Measurements from ENCODE around the gene ARAP2.

Gene ARAP2

DNA sequence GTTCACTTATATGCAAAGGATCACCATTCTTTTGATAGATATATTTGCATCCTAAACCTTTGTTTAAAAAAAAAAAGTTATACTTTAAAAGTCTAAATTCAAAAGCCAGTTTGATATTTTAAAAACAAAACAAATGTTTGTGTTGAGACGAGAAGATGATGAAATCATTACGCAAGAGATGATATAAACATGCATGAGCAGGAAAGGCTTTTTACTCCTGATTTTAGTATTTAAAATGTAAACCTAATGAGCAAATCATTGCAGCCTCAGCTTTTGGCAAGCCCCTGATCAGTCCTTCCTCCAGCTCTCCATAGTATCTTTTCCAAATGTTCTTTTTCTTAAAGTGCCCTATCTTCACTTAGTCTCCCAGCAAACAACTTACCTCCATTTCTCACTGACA lies 115.6 kb downstream of the ARAP2 start:
- no peak for DNase-seq (ENCODE audit: low read depth)

- no peak for DNase-seq (ENCODE audit: low read depth)
These were observed 120.4 kb downstream of the ARAP2 start for GRCh38 chr4:36123906-36124305.

DNA sequence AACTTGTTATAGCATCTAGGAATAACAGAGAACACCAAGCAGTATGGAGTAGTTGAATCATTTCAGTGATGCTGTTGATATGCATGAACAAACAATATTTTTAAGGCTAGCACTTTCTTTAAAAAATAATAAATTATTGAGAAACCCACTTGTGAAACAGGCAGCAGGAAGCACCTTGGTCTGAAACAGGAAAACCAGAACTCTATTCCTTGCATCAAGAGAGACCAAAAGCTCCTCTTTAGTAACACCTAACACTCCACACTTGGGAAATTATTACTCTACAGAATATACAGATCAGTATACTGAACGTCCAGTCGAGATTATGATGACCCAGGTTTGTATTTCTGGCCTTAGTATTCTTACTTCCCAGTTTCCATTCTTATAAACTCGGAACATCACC lies 129.0 kb downstream of the ARAP2 start:
- no peak for DNase-seq (ENCODE audit: low read depth)

- no peak for DNase-seq (ENCODE audit: low read depth)
These were observed 133.1 kb downstream of the ARAP2 start for GRCh38 chr4:36111172-36111571.

DNA sequence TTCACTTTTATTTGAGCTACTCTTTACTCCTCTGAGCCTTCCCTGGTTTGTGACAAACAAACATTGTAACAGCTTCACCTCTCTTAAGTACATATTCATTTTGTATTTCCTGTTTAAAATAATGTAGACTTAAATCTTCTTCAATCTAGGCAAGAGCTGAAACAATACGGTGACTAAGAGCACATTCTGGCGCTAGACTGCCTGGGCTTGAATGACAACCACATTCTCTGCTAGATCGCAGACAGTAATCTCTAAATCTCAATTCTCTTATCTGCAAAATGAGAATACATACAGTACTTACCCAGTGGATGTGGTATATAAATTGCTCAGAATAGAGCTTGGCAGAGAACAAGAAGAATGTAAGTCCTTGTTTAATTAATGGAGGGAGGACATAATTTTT lies 144.8 kb downstream of the ARAP2 start:
- no peak for DNase-seq (ENCODE audit: low read depth)

GRCh38 chr4:36094995-36095394 lies 149.3 kb downstream of the ARAP2 start:
- no peak for DNase-seq (ENCODE audit: low read depth)

- DNase-seq (ENCODE audit: low read depth), result no peak
These were observed 152.3 kb downstream of the ARAP2 start for GRCh38 chr4:36091997-36092396.

DNA sequence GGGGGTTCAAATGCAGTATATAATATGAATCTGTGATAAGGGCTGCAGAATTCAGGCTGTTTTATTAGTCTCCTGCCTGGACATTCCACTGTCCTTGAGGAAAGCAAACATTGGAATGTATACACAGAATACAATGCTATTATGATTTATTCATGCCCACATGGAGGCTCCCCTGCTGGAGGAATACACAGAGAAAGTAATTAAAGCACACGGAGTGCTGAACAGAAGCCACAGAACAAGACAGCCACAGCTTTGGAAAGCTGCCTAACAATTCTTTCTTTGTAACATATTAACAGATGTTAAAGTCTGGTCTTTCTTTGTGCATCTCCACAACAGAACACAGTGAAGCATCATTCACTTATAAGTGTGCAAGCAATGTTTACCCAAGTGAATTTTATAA lies 155.8 kb downstream of the ARAP2 start:
- no peak for DNase-seq (ENCODE audit: low read depth)

- no peak for DNase-seq (ENCODE audit: low read depth)
These were observed 158.0 kb downstream of the ARAP2 start for GRCh38 chr4:36086261-36086786.

- DNase-seq (ENCODE audit: low read depth), result no peak
These were observed 161.5 kb downstream of the ARAP2 start for GRCh38 chr4:36082817-36083216.

- DNase-seq (ENCODE audit: low read depth), result no peak
These were observed 163.1 kb downstream of the ARAP2 start for GRCh38 chr4:36081185-36081584.

GRCh38 chr4:36079666-36080065 lies 164.6 kb downstream of the ARAP2 start:
- DNase-seq (ENCODE audit: low read depth), result no peak

- DNase-seq (ENCODE audit: low read depth), result no peak
These were observed 166.0 kb downstream of the ARAP2 start for GRCh38 chr4:36078319-36078718.

DNA sequence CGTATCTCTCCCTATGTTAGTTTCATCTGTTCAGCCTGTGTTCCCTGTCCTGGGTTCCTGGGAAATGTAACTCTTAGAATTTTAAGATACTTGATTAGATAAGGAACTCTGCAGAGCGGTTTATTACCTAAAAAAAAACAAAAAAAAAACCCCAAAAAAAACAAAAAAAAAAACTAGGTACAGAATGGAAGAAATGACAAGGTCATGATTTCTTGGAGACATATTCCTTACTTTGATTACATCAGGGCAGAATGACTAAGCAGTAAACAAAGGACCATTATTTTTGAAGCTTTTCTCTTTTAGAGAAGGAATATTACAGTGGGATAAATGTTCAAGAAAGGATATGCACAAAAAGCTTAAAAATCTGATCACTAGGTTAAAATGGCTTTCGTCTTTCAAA lies 171.8 kb downstream of the ARAP2 start:
- no peak for DNase-seq (ENCODE audit: low read depth)

GRCh38 chr4:36067116-36067515 lies 177.2 kb downstream of the ARAP2 start:
- no peak for DNase-seq (ENCODE audit: low read depth)

GRCh38 chr4:36065274-36065871 lies 178.9 kb downstream of the ARAP2 start:
- no peak for DNase-seq (ENCODE audit: low read depth)

- no peak for DNase-seq (ENCODE audit: low read depth)
These were observed 180.2 kb downstream of the ARAP2 start for GRCh38 chr4:36064117-36064516.

- DNase-seq (ENCODE audit: low read depth), result no peak
These were observed 188.2 kb downstream of the ARAP2 start for GRCh38 chr4:36056136-36056535.

DNA sequence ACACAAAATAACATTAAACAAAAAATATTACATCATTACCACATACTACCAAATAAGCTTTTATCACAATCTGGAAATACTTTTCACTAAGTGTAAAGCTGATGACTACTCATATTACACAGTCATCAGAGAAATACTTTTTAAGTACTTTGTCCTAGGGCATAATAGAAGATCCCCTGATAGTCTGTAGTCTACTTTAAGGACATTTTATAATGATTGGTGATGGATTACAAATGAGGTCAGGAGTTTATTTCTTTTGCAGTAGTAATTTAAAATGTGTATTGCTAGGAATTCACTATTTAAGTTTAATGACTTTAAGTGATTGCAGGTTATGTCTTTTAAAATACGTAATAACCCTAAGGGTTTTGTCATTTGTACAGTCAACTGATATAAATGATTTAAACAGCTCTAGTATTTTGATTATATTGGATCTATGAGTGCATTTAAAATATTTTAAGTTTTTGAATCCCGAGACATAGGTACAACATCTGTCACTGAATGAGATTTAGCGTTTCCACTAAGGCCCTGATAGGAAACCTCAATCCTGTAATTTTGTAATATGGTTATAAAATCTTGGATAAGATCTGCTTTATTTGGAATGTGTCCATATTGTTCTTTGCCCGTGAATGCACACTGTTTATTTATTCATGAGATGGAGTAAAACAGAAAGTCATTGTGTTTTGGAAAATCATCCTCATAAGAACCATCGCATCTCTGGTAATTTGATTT lies 189.5 kb downstream of the ARAP2 start:
- DNase-seq (ENCODE audit: low read depth), result no peak

DNA sequence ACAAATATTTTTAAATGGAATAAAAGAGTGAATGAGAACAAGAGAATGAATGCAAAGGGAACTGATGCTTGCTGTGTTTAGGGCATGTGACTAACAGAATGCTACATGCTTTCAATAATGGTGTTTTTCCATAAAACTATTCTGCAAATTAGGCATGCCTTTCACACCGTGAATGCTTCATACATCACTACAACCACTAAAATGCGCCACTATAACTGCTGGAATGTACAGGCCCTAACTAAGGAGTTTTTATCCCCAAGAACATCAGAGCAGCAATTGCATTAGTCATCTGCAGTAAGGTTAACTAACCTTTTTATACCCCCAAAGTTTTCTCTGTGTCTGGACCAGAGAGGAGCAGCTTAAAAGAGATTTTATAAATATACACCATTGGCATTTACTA lies 190.4 kb downstream of the ARAP2 start:
- DNase-seq (ENCODE audit: low read depth), result no peak

- DNase-seq (ENCODE audit: low read depth), result no peak
These were observed 192.7 kb downstream of the ARAP2 start for GRCh38 chr4:36051634-36052033.

DNA sequence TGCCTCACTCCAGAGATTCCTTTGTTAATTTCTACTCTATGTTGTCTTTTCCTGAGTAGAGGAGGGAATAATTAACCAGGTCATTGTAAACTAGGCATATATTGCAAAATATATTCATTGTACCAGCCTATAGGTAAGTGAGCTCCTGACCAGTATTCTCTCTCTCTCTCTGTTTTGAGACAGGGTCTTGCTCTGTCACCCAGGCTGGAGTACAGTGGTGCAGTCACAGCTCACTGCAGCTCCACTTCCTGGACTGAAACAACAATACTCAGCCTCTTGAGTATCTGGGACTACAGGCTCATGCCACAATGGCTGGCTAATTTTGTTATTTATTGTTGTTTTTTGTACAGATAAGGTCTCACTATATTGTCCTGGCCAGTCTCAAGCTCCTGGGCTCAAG lies 198.3 kb downstream of the ARAP2 start:
- DNase-seq (ENCODE audit: low read depth), result no peak

DNA sequence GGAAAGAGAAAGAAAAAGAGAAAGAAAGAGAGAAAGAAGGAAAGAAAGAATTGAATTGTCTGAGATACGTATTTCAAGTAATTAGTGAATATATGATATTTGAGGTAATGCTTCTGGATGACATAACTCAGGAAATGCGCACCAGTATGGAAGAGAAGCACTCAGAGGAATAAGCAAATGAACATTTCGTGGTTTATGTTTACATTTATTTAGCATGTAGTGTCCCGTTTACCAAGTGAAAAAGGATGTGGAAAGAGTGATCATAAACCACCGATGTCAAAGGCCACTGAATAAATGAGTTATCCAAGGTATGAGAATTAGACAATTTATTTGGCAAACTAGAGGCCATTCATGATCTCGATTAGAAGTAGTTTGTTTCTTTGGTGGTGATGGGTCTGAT lies 200.4 kb downstream of the ARAP2 start:
- no peak for DNase-seq (ENCODE audit: low read depth)

DNA sequence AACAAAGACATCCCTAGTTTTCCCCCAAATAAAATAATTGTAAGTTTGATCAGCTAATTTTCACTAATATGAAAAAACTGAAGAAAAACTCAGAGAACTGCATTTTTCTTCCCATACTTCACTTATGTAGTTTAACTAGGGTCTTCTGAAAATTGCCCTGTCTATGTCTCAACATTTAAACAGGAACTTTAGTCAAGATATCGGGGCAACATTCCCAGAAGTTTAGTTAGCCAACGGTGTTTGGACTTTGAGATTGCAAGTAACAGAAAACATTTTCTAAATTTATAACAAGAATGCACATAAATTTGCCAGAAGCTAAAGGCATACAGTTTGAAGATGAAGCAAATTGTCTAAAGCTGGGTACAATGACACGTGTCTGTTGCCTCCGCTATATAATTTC lies 201.1 kb downstream of the ARAP2 start:
- DNase-seq (ENCODE audit: low read depth), result no peak
